HG02885 (cell line): ENCODE results near the gene GRIA1.

Source experiments
- ATAC-seq: cut with Tn5 transposase; IDR thresholded peaks from one replicate; pipeline ENCODE4 v1.9.1; 2021; ENCODE audit warnings: mild to moderate bottlenecking; ENCODE audit not compliant: unreplicated experiment, poor library complexity

GRIA1 gene

DNA sequence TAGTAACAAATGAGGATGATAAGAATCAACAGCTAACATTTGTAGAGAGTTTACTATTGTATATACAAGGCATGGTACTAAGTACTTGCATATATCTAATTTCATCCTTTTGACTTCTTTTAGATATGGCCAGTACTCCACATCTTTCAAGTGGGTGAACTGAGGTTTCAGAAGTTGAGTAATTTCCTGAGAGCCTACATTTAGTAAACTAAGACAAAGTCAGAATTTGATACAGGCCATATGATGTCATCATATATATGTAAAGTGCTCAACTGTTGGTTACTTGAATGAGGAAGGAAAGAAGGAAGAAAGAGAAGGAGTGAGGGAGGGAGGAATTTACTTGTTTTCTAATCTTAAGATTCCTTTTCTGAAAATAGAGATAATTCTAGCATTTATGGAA, 52.8 kb downstream of the GRIA1 start:
- no peak for ATAC-seq

DNA sequence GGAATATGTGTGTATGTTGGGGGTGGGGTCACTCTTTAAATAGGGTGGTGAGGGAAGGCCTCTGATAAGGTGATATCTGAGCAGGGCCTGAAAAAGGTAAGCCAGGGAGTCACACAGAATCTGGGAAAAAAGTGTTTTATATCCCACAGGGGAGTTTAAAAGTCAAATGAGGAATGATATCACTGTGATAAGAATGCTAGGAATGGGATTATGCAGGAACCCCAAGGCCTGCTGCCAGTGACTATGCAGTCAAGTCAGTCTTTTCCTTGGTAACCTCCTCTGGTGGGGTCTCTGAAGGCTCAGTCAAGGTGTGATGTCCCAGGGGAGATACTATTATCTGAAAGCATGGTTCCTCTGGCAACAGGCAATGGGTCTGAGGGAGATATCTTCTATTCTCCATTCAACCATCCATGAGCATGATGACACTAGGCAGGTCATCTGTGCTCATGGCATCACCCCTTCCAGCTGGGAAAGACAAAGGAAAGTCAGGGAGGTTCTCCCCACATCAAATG, 53.5 kb downstream of the GRIA1 start:
- no peak for ATAC-seq

DNA sequence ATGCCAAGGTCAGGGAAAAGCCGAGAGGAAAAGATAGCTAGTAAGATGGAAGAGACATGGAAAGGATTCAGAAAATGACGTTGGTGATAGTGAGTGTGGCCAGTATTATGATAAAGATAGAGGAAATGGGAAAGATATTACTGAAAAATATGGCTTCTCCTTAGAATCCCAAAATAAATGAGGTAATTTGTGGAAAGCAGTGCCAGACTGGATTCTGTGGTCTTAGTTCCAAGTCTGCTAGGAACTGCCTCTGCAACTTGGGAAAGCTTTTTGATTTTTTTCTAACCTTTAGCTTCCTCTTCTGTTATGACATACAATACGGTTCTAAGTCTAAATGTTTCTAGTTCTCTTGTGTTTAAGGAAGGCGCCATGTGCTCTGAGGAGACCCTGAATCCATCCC, 54.2 kb downstream of the GRIA1 start:
- ATAC-seq, result no peak

DNA sequence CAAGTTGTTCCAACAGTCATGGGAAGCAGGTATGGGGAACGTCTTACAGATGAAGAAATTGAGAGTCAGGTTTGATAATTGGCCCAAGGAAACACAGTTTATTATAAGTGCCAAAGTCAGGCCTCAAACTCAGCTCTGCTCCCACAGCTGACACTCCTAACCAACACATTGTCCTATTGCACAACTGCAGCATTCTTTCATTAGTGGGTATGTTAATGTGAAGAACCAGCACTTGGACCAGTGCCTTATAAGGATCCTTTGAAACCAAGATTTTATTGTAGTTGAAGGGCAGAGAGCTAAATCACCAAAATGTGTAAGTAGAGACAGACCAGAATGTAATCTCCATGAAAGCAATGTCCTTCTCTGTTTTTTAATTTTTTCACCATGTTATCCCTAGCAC, 56.1 kb downstream of the GRIA1 start:
- ATAC-seq, result no peak

DNA sequence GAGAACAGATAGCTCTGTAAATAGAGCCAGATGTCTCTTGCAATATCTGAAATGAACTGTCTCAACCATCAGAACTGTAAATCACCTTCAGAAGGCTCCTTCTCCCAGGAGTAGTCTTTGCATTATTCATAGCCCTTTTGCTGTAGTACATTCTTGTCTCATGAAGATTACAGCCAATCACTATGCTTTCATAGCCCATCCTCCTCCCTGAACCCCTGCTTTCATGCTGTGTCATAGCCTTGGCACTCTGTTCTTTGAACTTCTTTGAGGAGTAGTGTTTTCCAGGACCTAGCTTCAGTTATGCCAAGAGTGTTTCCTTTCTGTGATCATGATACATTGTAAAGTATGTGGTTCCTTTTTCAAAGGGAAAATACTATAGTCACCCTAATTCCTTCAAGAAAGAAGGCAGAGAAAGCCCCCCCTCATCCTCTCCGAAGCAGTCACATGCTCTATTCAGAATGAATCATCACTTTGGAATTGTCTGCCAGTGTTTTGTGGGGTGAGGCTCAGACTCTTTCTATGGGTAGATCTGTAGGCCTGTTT, 61.1 kb downstream of the GRIA1 start:
- no peak for ATAC-seq

DNA sequence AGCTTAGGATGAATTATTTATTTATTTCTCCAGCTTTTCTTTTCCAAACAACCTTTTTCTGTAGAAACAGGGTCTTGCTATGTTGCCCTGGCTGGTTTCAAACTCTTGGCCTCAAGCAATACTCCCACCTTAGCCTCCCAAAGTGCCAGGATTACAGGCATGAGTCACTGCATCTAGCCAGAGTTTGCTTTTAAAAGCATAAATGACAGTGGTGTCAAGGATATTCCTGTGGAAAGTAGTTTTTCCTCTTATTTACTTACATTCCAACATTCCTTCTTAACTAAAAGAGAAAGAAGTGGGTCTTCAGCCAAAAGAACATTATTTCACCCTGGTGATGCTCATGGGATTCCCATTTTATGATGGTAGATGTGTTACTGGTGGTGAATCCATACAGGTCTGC, 62.4 kb downstream of the GRIA1 start:
- no peak for ATAC-seq

DNA sequence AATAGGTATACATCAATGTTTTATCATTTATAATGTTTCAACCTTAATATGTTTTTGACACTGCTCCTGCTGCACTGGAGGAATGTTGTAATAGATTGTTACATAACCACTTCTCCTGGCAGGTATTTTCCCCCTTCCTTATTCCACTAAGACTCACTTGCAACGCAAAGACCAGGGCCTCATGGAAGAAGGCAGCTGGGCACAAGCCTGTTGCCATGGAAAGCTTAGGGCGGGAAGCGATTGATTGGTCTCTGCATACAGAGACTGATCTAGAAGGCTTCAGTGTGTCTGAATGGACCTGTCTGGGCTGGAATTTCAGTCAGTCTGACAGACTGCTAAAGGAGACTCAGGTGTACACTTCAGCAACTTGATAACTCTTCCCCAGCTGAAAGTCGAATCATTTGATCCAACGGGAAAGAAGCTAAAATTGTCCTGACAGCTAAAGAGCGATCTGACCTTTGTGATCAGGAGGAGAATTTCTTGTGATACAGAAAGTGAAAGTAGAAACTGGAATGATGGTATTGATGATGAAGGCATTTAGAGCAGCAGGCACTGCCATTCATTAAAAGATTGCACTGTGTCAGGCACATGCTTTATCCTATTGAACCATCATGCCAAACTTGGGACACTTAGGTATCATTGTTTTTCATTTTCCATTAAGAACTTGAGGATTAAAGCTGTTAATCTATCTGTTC, 65.1 kb downstream of the GRIA1 start:
- ATAC-seq, result no peak

DNA sequence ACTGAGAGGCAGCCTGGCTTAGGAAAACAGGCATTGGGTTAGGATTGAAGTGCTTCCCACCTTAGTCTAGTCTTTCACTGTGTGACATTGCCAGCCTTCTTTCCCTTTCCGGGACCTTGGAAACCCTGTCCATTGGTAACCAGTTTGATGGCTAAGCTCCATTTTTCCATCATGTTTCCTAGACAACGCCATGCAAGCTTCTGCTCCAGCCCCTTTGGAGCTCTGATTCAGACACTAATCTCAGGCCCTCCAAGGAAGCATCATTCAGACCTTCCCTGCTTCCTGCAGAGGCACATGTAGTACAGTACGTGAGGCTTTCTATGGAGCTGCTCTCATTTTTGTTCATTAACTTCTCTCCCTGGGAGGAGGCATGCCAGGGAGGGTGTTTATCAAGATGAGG, 68.5 kb downstream of the GRIA1 start:
- ATAC-seq, result no peak

DNA sequence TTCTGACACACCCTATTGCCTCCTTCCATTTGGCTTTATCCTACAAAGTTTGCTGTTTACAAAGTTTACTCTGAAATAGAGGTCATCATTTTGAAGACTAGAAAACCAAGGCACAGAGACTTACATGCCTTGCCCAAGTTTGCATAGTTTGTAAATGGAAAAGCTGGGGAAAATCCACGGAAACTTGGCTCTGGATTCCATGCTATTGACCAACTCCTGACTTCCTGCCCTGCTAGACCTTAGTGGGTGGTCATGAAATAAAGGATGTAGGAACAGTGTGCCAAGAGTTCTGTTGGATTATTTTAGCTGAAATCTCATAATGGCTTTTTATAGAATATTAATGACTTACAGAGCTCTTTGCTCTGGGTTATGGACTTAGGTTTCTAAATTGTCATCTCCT, 69.5 kb downstream of the GRIA1 start:
- no peak for ATAC-seq

DNA sequence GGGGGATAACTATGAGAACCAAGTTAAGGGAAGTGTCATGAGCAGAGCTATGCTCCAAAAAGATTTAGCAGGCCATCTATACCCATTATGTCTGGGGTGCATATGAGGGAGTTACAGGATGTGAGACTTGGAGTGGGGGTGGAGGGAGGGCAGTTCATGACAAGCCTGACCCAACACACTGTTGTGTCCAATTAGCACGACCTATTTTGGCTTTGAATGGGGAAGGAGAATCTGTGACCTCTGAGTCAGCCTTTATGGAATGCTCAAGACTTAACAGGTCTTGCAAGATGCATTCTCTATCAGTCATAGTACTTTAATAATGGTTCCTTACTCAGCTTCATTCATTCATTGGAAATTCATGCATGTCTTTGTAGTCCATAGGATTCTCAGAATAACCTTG, 71.7 kb downstream of the GRIA1 start:
- ATAC-seq, result no peak

DNA sequence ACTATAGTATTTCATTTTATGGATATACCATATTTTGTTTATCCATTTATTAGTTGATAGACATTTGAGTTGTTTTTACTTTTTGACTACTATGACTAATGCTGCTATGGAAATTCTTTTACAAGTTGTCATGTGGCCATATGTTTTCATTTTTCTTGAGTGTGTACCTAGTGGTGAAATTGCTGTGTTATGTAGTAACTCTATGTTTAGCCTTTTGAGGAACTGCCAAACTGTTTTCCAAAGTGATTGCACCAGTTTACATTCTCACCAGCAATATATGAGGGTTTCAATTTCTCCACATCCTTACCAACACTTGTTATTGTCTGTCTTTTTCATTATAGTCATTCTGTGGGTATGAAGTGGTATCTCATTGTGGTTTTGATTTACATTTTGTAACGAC, 75.4 kb downstream of the GRIA1 start:
- no peak for ATAC-seq

DNA sequence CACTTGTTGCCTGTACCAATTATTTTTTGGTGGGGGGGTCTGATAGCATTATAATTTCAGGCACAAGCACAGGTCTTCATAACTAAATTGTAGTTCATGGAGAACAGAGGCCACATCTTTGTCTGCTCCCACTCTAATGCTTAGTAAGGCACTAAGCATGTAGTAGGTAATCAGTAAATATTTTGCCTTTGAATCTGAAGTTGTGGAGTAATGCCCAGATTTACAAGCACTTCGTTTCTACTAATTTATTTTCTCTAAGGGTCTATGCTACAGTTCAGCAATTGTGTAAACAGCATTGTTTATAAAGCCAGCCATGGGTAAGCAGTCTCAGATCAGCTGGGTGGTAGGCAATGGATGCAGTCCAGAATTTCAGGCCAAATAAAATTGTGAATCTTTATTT, 78.6 kb downstream of the GRIA1 start:
- no peak for ATAC-seq

DNA sequence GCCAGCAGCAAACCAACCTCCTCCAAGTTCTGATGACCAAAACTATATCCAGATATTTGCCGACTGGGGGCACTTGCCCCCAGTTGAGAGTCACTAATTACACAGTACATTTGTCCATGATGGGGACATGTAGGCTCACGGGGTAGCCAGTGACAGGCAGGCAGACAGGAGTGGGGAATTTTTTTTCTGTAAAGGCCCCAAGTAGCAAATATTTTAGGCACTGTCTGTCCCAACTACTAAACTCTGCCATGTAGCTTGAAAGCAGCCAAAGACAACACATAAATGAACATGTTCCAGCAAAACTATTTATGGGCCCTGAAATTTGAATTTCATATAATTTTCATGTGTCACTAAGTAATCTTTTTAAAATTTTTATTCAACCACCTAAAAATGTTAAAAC, 80.7 kb downstream of the GRIA1 start:
- ATAC-seq, result no peak

DNA sequence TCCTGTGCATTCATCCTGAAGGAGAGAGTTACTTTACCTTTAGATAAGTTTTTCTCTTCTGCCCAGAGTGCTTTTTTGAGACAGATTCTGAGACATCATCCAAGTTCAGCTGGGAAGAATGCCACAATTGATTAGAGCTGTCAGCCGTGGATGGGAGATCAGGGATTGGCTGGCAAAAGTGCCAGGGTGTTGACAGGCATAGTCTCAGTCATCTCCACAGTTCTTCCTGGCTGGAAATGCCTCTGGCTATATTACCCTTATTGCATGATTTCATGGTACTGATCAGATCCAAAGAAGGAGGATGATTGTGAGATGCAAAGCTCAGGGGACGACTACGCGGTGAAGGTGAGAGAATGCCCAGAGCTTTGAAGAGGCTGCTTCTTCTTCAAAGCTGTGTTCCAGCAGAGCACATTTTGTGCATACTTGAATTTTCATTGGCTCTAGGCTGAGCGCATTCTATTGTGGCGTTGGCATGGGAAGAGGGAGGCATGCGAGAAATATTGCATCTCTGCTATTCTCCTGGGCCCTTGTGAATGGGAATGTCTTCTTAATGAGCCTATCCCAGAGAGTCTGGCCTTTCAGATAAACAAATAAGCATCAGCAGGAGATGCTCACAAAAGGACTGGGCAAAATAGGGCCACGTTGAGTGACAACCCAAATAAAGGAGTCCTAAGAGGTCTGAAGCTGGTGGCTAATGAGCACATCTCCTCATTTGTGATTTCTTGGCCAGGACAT, 82.1 kb downstream of the GRIA1 start:
- ATAC-seq, result no peak

DNA sequence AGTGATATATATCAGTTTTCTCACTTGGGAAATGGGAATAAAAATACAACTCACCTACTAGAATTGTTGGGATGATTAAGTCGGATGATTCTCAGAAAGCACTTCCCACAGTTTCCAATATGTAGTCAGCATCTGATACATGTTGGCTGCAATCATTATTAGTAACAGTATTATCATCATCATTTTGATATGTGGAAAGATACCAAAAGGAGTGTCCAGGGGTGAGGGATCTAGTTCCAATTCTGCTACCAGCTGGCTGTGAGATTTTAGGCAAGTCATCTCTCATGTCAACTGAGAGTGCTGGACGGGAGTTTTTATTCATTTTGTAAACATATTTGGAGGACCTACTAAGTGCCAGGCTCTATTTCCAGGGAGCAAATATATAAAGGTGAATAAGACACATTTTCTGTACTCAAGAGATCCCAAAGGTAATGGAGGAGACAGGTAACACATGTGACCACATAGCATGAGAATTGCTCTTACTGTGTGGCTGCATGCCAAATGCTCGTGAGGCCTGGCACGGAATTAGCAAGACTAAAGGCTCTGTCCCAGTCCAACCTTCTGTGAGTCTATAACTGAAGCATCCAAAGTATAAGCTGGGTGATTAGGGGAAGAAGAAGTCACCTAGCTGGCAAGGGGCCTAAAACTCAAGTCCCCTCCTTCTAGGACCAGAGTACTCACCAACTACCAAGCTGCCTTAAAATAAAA, 83.0 kb downstream of the GRIA1 start:
- no peak for ATAC-seq

DNA sequence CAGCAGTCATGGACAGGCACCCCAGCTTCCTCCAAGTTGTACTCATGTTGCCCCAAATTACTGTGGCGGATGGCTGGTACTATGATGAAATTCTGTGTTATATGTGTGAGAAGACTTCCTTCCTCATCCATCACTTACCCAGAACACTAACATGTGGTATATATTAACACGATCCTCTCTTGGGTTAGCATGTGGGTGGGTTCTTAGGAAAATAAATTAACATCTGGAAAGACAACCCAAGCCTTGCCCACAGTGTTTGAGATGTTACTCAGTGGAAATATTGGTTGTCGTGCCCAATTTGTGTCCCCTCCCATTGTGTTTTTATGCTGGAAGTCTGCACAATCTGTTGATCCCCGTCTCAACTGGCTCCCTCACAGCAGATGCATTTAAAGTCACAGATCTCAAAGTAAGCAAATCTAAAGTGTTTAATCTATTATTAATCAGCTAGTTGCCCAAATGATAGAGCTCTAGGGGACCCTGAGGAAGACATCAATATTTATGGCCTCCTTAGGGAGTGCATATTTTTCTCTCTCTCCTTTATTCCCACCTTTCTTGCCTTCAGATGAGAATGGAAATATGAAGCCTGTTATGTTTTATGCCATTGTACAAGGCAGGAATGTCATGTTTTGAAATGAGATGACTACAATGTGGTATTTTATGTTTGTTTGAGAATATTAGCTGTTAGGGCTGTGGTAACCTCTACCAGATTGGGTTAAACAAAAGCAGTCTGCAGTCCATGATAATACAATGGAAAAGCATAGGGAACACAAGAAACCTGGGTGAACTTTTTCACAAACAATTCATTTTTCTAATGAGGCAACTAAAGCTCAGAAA, 93.9 kb downstream of the GRIA1 start:
- ATAC-seq, result no peak

DNA sequence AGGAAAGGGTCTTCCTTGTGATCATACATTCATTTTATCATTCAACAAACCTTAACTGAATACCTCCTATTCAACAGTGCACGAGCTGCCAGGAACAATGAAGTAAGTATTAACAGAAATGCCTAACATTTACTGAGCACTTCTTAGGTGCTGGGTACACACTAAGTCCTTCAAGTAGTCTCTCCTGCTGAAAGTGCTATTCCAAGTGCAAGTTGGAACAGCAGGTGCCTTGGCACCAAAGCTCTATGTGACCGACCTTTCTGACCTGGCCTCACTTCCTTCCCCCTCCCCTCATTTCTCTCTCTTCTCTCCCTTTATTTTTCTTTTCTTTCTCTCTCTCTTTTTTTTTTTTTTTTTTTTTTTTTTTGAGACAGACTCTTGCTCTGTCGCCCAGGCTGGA, 94.5 kb downstream of the GRIA1 start:
- no peak for ATAC-seq

DNA sequence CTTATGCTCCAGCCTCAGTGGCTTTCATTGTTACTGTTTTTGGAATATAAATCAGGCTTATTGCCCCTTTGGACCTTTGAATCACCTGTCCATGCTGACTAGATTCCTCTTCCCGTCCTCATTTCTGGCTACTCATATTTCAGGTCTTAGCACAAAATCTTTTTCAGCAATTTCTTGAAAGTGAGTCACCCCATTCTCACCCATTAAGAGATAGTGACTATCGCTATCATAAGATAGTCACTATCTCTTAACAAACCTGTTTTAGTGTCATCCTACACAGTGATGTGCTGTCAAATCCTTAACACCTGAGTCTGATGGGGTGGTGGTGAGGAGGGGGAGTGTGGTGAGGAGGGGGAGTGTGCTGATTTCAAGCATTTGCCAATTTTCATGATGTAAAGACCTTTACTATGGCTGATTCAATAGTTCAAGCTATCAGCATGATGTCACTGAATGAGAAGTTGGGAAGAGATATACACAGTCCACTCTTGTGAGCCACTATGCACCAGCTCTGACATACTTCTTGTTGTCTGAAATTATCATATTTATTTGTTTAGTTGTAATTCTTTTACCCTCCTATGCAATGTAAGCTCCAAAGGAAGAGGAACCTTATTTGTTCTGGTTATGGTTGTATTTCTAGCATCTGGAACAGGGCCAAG, 95.3 kb downstream of the GRIA1 start:
- no peak for ATAC-seq

DNA sequence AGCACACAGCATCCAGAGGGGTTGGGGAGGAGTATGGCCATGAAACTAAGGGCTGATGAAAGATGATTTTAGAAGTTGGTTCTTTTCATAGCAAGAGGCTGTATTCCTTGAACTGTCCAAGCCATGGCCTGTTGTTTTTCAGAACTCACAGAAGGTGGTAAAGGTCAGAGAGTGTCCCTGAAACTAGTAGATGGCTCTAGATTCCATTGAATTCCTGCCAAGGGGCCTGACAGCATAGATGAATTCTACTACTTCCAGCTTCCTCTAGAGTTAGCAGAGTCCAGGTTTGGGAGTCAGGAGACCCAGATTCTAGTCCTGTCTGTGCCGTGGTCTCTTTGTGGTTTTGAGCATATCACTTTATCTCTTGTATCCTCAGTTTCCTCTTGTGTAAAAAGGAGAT, 101.6 kb downstream of the GRIA1 start:
- no peak for ATAC-seq

DNA sequence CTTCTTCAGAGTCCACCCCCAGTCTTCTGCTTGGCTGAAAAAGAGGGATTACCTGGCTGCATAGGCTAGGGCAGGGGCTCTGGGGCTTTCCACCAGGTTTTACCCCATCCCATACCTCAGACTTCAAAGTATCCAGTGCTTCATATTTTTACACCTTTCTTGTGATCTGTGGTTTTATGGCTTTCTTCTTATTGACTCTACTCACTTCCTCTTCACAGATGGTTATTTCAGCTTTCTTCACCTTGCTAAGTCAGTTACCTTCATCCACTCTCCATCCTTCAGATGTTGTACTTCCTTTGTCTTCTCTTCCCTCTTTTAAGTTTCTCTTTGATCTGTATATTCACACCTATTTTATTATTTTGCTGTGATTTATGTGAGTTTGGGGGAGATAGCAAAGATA, 104.3 kb downstream of the GRIA1 start:
- no peak for ATAC-seq
